ENCODE data around the gene RIBC2. TPM values are rescaled to one million over a fixed set of nuclear protein-coding genes. Genes with fewer than 3 reads are reported as not detected.
A peak's percentile ranks its signal among the peaks of the same experiment; 100 is the strongest.
"Not testable (repeated sequence)": the region's sequence is repeated elsewhere in the genome, so short reads cannot be mapped to it uniquely, and the experiment has no call there.

The RIBC2 gene
- total and polyA plus RNA-seq, 7 experiments from 2014 or later, result 0.59 to 9.5 (median 1.4) TPM; not detected in 4

- ChIA-PET CTCF (no interaction called here), POLR2A (no interaction called here)
- Histone ChIP-seq H3K4me3 (ENCODE audit: low read length) (no peak overlapping the region), H3K36me3 (ENCODE audit: control insufficient read depth in 2 of 3, insufficient read depth in 3 of 3, low read length in 3 of 3) (no peaks in the 10 kb centered on the region), H3K9me3 (ENCODE audit: control insufficient read depth in 2 of 3, low read length in 3 of 3) (no peaks in the 10 kb centered on the region), H3K27me3 (ENCODE audit: control insufficient read depth in 2 of 2, insufficient read depth in 2 of 2, low read length in 2 of 2) (no peaks in the 10 kb centered on the region), H3K27ac (ENCODE audit: low read depth, low read length) (no peak overlapping the region), H3K4me1 (ENCODE audit: control insufficient read depth in 2 of 2, insufficient read depth in 2 of 2, low read length in 2 of 2) (no peaks in the 10 kb centered on the region)
- no peaks in the 10 kb centered on the region for H3K4me1 Mint-ChIP-seq
- H3K9me3 Mint-ChIP-seq, result no peaks in the 10 kb centered on the region
- no peak overlapping the region for H3K27ac Mint-ChIP-seq
- no peaks in the 10 kb centered on the region for H3K36me3 Mint-ChIP-seq
- DNase-seq (no peak), ATAC-seq (no peak)
- peaks cover 0 to 6% (median 3%) of the 10 kb centered on the region in 5 donors for H3K27me3 Mint-ChIP-seq
- intact Hi-C loops (cut with micrococcal nuclease), result no loop called here
- H3K4me3 Mint-ChIP-seq, result no peak overlapping the region
These were observed 43.3 kb downstream of the RIBC2 start for GRCh38 chr22:45456811-45457210.

- H3K27me3 Mint-ChIP-seq, result peaks cover 0 to 6% (median 3%) of the 10 kb centered on the region in 5 donors
- no peak overlapping the region for H3K4me3 ChIP-seq (ENCODE audit: low read length)
- no peaks in the 10 kb centered on the region for H3K9me3 Mint-ChIP-seq
- H3K27ac ChIP-seq (ENCODE audit: low read depth, low read length), result no peak overlapping the region
- H3K4me3 Mint-ChIP-seq, result no peak overlapping the region
- no peaks in the 10 kb centered on the region for H3K4me1 Mint-ChIP-seq
- H3K9me3 ChIP-seq (ENCODE audit: control insufficient read depth in 2 of 3, low read length in 3 of 3), result no peaks in the 10 kb centered on the region
- ChIA-PET CTCF (no interaction called here), POLR2A (no interaction called here)
- H3K36me3 Mint-ChIP-seq, result no peaks in the 10 kb centered on the region
- no peaks in the 10 kb centered on the region for H3K4me1 ChIP-seq (ENCODE audit: control insufficient read depth in 2 of 2, insufficient read depth in 2 of 2, low read length in 2 of 2)
- H3K27me3 ChIP-seq (ENCODE audit: control insufficient read depth in 2 of 2, insufficient read depth in 2 of 2, low read length in 2 of 2), result no peaks in the 10 kb centered on the region
- H3K36me3 ChIP-seq (ENCODE audit: control insufficient read depth in 2 of 3, insufficient read depth in 3 of 3, low read length in 3 of 3), result no peaks in the 10 kb centered on the region
- no peak for ATAC-seq
- intact Hi-C loops (cut with micrococcal nuclease), result no loop called here
- H3K27ac Mint-ChIP-seq, result no peak overlapping the region
- DNase-seq, result no peak
These were observed 45.0 kb downstream of the RIBC2 start for GRCh38 chr22:45458532-45458931.

GRCh38 chr22:45459235-45459634, 45.7 kb downstream of the RIBC2 start:
- Mint-ChIP-seq H3K27ac (no peak overlapping the region), H3K36me3 (peaks cover 0 to 2% (median 0%) of the 10 kb centered on the region in 5 donors), H3K27me3 (peaks cover 0 to 9% (median 5%) of the 10 kb centered on the region in 5 donors), H3K4me1 (no peaks in the 10 kb centered on the region), H3K9me3 (peaks cover 0 to 4% (median 0%) of the 10 kb centered on the region in 11 donors), H3K4me3 (no peak overlapping the region)
- no peak for DNase-seq
- no peaks in the 10 kb centered on the region for H3K4me1 ChIP-seq (ENCODE audit: control insufficient read depth in 2 of 2, insufficient read depth in 2 of 2, low read length in 2 of 2)
- no peak overlapping the region for H3K4me3 ChIP-seq (ENCODE audit: low read length)
- ChIA-PET CTCF (no interaction called here), POLR2A (no interaction called here)
- H3K27ac ChIP-seq (ENCODE audit: low read depth, low read length), result no peak overlapping the region
- no peaks in the 10 kb centered on the region for H3K27me3 ChIP-seq (ENCODE audit: control insufficient read depth in 2 of 2, insufficient read depth in 2 of 2, low read length in 2 of 2)
- ATAC-seq, result no peak
- intact Hi-C loops (cut with micrococcal nuclease), result no loop called here
- no peaks in the 10 kb centered on the region for H3K9me3 ChIP-seq (ENCODE audit: control insufficient read depth in 2 of 3, low read length in 3 of 3)
- H3K36me3 ChIP-seq (ENCODE audit: control insufficient read depth in 2 of 3, insufficient read depth in 3 of 3, low read length in 3 of 3), result no peaks in the 10 kb centered on the region

- intact Hi-C loops (cut with micrococcal nuclease), result no loop called here
- peaks cover 0 to 7% (median 0%) of the 10 kb centered on the region in 11 donors for H3K9me3 Mint-ChIP-seq
These were observed 47.0 kb downstream of the RIBC2 start for GRCh38 chr22:45460288-45461109.

GRCh38 chr22:45462034-45462655, 48.7 kb downstream of the RIBC2 start:
- intact Hi-C loops (cut with micrococcal nuclease), result no loop called here

More at GRCh38 chr22:45460288-45461109, 47.0 kb downstream of the RIBC2 start:
- Mint-ChIP-seq H3K27me3 (peaks cover 0 to 14% (median 6%) of the 10 kb centered on the region in 5 donors), H3K4me3 (no peak overlapping the region), H3K36me3 (peaks cover 0 to 4% (median 0%) of the 10 kb centered on the region in 5 donors), H3K27ac (no peak overlapping the region), H3K4me1 (no peaks in the 10 kb centered on the region)
- H3K9me3 ChIP-seq (ENCODE audit: control insufficient read depth in 2 of 3, low read length in 3 of 3), result no peaks in the 10 kb centered on the region
- ChIA-PET POLR2A (no interaction called here), CTCF (no interaction called here)
- DNase-seq, result no peak
- H3K36me3 ChIP-seq (ENCODE audit: control insufficient read depth in 2 of 3, insufficient read depth in 3 of 3, low read length in 3 of 3), result no peaks in the 10 kb centered on the region
- H3K27me3 ChIP-seq (ENCODE audit: control insufficient read depth in 2 of 2, insufficient read depth in 2 of 2, low read length in 2 of 2), result no peaks in the 10 kb centered on the region
- no peak overlapping the region for H3K27ac ChIP-seq (ENCODE audit: low read depth, low read length)
- ATAC-seq, result no peak
- no peaks in the 10 kb centered on the region for H3K4me1 ChIP-seq (ENCODE audit: control insufficient read depth in 2 of 2, insufficient read depth in 2 of 2, low read length in 2 of 2)
- H3K4me3 ChIP-seq (ENCODE audit: low read length), result no peak overlapping the region

GRCh38 chr22:45463691-45464090, 50.2 kb downstream of the RIBC2 start:
- H3K9me3 ChIP-seq (ENCODE audit: control insufficient read depth in 2 of 3, low read length in 3 of 3); H3K4me1 ChIP-seq (ENCODE audit: control insufficient read depth in 2 of 2, insufficient read depth in 2 of 2, low read length in 2 of 2); H3K4me1 Mint-ChIP-seq; ATAC-seq; H3K4me3 ChIP-seq (ENCODE audit: low read length); CTCF ChIA-PET; H3K4me3 Mint-ChIP-seq; DNase-seq; H3K36me3 ChIP-seq (ENCODE audit: control insufficient read depth in 2 of 3, insufficient read depth in 3 of 3, low read length in 3 of 3); H3K36me3 Mint-ChIP-seq; POLR2A ChIA-PET; H3K27ac Mint-ChIP-seq; H3K27me3 ChIP-seq (ENCODE audit: control insufficient read depth in 2 of 2, insufficient read depth in 2 of 2, low read length in 2 of 2); H3K27ac ChIP-seq (ENCODE audit: low read depth, low read length); intact Hi-C loops (cut with micrococcal nuclease): not testable (repeated sequence)
- Mint-ChIP-seq H3K9me3 (peaks cover 0 to 21% (median 5%) of the 10 kb centered on the region in 11 donors), H3K27me3 (peaks cover 0 to 12% (median 6%) of the 10 kb centered on the region in 5 donors)

More at GRCh38 chr22:45462034-45462655, 48.7 kb downstream of the RIBC2 start:
- Mint-ChIP-seq H3K9me3 (peaks cover 0 to 10% (median 2%) of the 10 kb centered on the region in 11 donors), H3K4me1 (no peaks in the 10 kb centered on the region), H3K27me3 (peaks cover 0 to 14% (median 7%) of the 10 kb centered on the region in 5 donors), H3K4me3 (no peak overlapping the region), H3K36me3 (peaks cover 0 to 4% (median 0%) of the 10 kb centered on the region in 5 donors), H3K27ac (no peak overlapping the region)
- Histone ChIP-seq H3K9me3 (ENCODE audit: control insufficient read depth in 2 of 3, low read length in 3 of 3) (no peaks in the 10 kb centered on the region), H3K27ac (ENCODE audit: low read depth, low read length) (no peak overlapping the region), H3K27me3 (ENCODE audit: control insufficient read depth in 2 of 2, insufficient read depth in 2 of 2, low read length in 2 of 2) (no peaks in the 10 kb centered on the region), H3K36me3 (ENCODE audit: control insufficient read depth in 2 of 3, insufficient read depth in 3 of 3, low read length in 3 of 3) (no peaks in the 10 kb centered on the region), H3K4me3 (ENCODE audit: low read length) (no peak overlapping the region), H3K4me1 (ENCODE audit: control insufficient read depth in 2 of 2, insufficient read depth in 2 of 2, low read length in 2 of 2) (no peaks in the 10 kb centered on the region)
- CTCF ChIA-PET, result interaction anchor here (0.6 to 1.2 kb wide), 2 partner anchors 12 to 195 kb away, joined by 3 read pairs; no protein-coding TSS in a partner anchor
- ATAC-seq (no peak), DNase-seq (peak in 1 of 9 donors; percentile 11)
- POLR2A ChIA-PET, result no interaction called here
